Spinal cord (tissue), 10 donors: ENCODE measurements around the gene E4F1. TPM values are rescaled to one million over a fixed set of nuclear protein-coding genes. Genes with fewer than 3 reads are reported as not detected.

ENCODE experiments used
- DNase-seq, 6 donors: peaks; one replicate each; pipeline versions ENCODE4 v3.0.0 to v3.0.0-alpha.2; 2013 to 2015; ENCODE audit warnings: low spot score in 6 of 6, low read depth in 4 of 6
- H3K27ac ChIP-seq: one replicate; pipeline ENCODE4 v1.5.1; 2013; ENCODE audit warnings: low read depth, low read length, control low read depth
- H3K27me3 ChIP-seq: one replicate; pipeline ENCODE4 v1.6.1; 2013; ENCODE audit warnings: low read length; ENCODE audit not compliant: control insufficient read depth, insufficient read depth
- H3K36me3 ChIP-seq: one replicate; pipeline ENCODE4 v1.6.1; 2013; ENCODE audit warnings: low read length; ENCODE audit not compliant: control insufficient read depth, insufficient read depth
- H3K4me1 ChIP-seq: one replicate; pipeline ENCODE4 v1.6.1; 2013; ENCODE audit warnings: low read length; ENCODE audit not compliant: control insufficient read depth, insufficient read depth
- H3K4me3 ChIP-seq: one replicate; pipeline ENCODE4 v1.5.1; 2013; ENCODE audit warnings: low read depth, low read length, control low read depth
- H3K9me3 ChIP-seq: one replicate; pipeline ENCODE4 v1.6.1; 2013; ENCODE audit warnings: low read length; ENCODE audit not compliant: control insufficient read depth, insufficient read depth
- WGBS: methylation state at CpG from one replicate; pipeline ENCODE4 v1.1.5; 2013; ENCODE audit warnings: missing lambda C conversion rate; ENCODE audit not compliant: insufficient coverage; 5-methylcytosine and 5-hydroxymethylcytosine counted together
- polyA plus RNA-seq, 2 donors: library from polyadenylated mRNA; unstranded; fragments of 120-200 nt; gene quantifications; one replicate each; pipeline ENCODE4 v1.2.1, GENCODE V29; 2013; ENCODE audit not compliant: insufficient read length in 2 of 2
- total RNA-seq, 2 donors: library from RNA; depleted of rRNA in 1 of 2; stranded (reverse); fragments of 120-200 nt in 1 of 2; fragments of >200 nt in 1 of 2; gene quantifications; one replicate each; pipeline versions ENCODE4 v1.2.3 to v1.2.4, GENCODE V29; 2013 to 2014
- donor health status: healthy.

Gene E4F1
- total and polyA plus RNA-seq, 4 donors: 18.0 to 31.9 (median 29.5) TPM

DNA sequence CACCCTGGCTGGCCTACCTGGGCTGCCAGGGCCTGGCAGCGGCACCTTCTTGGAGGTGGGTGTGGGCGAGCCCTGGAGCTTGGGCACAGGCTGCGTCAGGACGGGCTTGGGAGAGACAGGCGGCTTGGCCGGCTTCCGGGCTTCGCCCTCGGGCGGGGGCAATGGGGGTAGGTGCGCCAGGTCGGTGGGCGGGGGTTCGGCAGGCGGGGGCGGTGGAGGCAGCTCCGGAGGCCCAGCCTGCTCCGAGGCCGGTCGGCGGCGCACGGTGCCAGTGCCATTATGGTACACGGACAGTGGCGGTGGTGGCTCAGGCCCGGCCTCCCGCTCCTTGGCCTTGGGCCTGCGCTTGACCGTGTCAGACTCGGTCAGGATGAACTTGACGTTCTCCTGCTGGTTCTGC lies 43.8 kb upstream of the E4F1 start:
- Histone ChIP-seq H3K27ac (no peak overlapping the region), H3K4me3 (no peak overlapping the region), H3K27me3 (no peaks in the 10 kb centered on the region), H3K9me3 (no peaks in the 10 kb centered on the region), H3K4me1 (no peaks in the 10 kb centered on the region), H3K36me3 (peaks cover 94% of the 10 kb centered on the region)
- WGBS: 94% methylated on average over 29 of the region's 31 CpGs
- DNase-seq: no peak

- Histone ChIP-seq H3K36me3 (peaks cover 94% of the 10 kb centered on the region), H3K4me1 (no peaks in the 10 kb centered on the region), H3K27me3 (no peaks in the 10 kb centered on the region), H3K4me3 (no peak overlapping the region), H3K27ac (no peak overlapping the region), H3K9me3 (no peaks in the 10 kb centered on the region)
- 93% methylated on average over 43 of the region's 43 CpGs for WGBS
- no peak for DNase-seq
Measured at GRCh38 chr16:2180461-2180860, 42.9 kb upstream of the E4F1 start.

DNA sequence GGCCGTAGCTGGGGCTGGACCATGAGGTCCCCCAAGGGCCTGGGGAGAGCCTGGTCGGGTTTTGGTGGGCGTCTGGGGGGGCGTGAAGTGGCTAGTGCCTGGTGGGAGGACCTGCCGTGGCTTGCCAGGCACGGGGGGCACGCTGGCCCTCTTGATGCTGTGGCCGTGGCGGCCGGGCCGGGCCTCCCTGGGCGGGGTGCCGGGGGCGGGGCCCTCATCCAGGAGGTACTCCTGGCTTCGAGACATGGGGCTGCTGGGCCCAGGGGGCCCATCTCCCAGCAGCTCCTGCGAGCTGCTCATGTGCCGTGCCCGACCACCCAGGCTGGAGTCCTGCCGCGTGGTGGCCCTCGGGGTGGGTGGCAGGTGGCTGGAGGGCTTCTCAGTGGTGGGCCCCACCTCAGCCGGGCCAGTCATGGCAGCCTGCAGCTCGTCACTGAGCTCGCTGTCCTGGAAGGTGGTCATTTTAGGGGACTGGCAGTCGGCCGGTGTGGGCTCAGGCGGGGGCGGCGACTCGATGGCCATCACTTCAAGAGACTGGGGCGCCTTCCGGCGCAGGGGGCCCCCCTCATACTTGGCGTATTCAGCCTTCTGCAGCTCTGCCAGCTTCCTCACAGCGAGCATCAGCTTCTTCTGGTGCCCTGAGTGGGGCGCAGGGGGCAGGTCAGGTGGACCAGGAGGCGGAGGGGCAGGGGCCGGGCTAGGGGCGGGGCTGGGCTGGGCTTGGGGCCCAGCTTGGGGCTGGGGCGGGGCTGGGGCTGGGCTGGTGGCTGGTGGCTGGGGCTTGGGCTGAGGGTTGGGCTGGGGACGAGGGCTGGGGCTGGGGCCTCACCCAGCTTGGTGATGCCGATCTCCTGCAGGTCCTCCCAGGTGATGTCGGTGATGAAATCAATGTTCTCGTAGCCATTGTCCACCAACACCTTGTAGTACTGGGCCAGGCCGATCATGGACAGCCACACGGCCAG lies 42.1 kb upstream of the E4F1 start:
- peaks cover 94% of the 10 kb centered on the region for H3K36me3 ChIP-seq
- DNase-seq: no peak
- 86% methylated on average over 39 of the region's 46 CpGs for WGBS

DNA sequence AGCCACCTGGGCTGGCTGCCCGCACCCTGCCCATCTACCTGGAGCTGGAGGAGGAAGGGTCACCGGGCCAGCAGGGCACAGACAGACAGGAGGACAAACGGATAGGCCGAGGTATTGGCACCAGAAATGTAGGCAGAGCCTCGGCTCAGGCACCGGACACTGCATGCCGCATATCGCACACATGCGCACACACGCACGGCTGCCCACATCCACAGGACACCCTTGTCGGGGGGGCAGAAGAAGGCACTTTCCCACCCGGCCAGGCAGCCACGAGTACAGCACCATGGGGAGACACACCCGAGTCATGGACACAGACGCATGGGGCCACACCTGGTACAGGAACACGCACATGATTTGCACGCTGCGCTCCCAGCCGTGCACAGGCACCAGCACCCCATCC lies 41.4 kb upstream of the E4F1 start:
- Histone ChIP-seq H3K27ac (no peak overlapping the region), H3K36me3 (peaks cover 94% of the 10 kb centered on the region)

More for the DNA sequence above, 42.1 kb upstream of the E4F1 start:
- Histone ChIP-seq H3K27me3 (no peaks in the 10 kb centered on the region), H3K4me1 (no peaks in the 10 kb centered on the region), H3K4me3 (no peak overlapping the region), H3K9me3 (no peaks in the 10 kb centered on the region), H3K27ac (no peak overlapping the region)

DNA sequence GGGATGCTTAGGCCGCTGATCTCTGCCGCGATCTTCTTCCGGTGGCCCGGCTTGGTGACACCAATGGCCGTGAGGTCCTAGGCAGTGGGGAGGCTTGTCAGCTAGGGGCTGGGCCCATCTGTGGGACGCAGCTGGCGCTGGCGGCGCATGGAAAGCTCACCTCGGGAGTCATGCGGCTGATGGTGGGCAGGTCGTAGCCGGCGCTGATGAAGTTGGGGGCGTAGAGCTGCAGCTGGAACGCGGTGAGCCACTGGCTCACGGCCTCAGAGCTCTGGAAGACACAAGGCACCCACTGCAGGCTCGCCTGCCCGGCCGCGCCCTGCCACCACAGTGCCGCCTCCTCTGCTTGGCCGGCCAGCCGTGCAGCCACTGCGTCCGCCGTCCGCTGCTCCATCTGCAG lies 39.7 kb upstream of the E4F1 start:
- Histone ChIP-seq H3K27me3 (no peaks in the 10 kb centered on the region), H3K4me1 (no peaks in the 10 kb centered on the region), H3K27ac (no peak overlapping the region), H3K9me3 (no peaks in the 10 kb centered on the region), H3K4me3 (no peak overlapping the region), H3K36me3 (peaks cover 96% of the 10 kb centered on the region)
- WGBS: 94% methylated on average over 29 of the region's 30 CpGs
- no peak for DNase-seq

More for the DNA sequence above, 41.4 kb upstream of the E4F1 start:
- Histone ChIP-seq H3K27me3 (no peaks in the 10 kb centered on the region), H3K4me1 (no peaks in the 10 kb centered on the region), H3K4me3 (no peak overlapping the region), H3K9me3 (no peaks in the 10 kb centered on the region)
- 89% methylated on average over 20 of the region's 20 CpGs for WGBS
- no peak for DNase-seq

DNA sequence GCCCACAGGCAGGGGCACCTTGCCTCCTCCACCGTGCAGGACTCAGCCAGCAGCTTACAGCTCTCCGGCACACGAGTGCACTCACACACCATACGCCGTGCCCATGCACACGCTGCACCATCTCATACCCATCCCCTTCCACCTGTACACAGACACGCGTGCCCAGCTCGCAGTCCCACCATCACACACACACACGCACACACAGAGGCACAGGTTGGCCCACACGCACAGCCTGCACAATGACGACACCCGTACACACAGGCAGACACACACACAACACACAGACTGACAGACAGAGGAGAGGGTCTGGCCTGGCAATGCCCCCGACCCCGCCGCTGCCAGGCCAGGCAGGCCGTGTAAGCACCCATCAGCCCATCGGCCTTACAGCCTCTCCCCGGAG lies 39.0 kb upstream of the E4F1 start:
- peaks cover 100% of the 10 kb centered on the region for H3K36me3 ChIP-seq
- no peak overlapping the region for H3K4me3 ChIP-seq
- WGBS: 92% methylated on average over 18 of the region's 19 CpGs
- H3K4me1 ChIP-seq: no peaks in the 10 kb centered on the region
- H3K27ac ChIP-seq: no peak overlapping the region
- DNase-seq: no peak
- H3K9me3 ChIP-seq: no peaks in the 10 kb centered on the region
- H3K27me3 ChIP-seq: no peaks in the 10 kb centered on the region

GRCh38 chr16:2184962-2185361 lies 38.4 kb upstream of the E4F1 start:
- Histone ChIP-seq H3K27me3 (no peaks in the 10 kb centered on the region), H3K4me3 (no peak overlapping the region), H3K27ac (no peak overlapping the region), H3K4me1 (peaks cover 1% of the 10 kb centered on the region), H3K36me3 (peaks cover 100% of the 10 kb centered on the region), H3K9me3 (no peaks in the 10 kb centered on the region)
- no peak for DNase-seq
- WGBS: 92% methylated on average over 20 of the region's 20 CpGs

- no peak overlapping the region for H3K27ac ChIP-seq
- no peak overlapping the region for H3K4me3 ChIP-seq
- peaks cover 12% of the 10 kb centered on the region for H3K4me1 ChIP-seq
- H3K27me3 ChIP-seq: no peaks in the 10 kb centered on the region
- DNase-seq: no peak
- H3K36me3 ChIP-seq: peaks cover 100% of the 10 kb centered on the region
- 94% methylated on average over 11 of the region's 13 CpGs for WGBS
- no peaks in the 10 kb centered on the region for H3K9me3 ChIP-seq
Measured at GRCh38 chr16:2186064-2186463, 37.3 kb upstream of the E4F1 start.

GRCh38 chr16:2186505-2186904 lies 36.9 kb upstream of the E4F1 start:
- Histone ChIP-seq H3K27ac (no peak overlapping the region), H3K4me1 (peaks cover 17% of the 10 kb centered on the region), H3K4me3 (no peak overlapping the region), H3K36me3 (peaks cover 100% of the 10 kb centered on the region), H3K27me3 (no peaks in the 10 kb centered on the region), H3K9me3 (no peaks in the 10 kb centered on the region)
- 78% methylated on average over 14 of the region's 20 CpGs for WGBS
- no peak for DNase-seq

DNA sequence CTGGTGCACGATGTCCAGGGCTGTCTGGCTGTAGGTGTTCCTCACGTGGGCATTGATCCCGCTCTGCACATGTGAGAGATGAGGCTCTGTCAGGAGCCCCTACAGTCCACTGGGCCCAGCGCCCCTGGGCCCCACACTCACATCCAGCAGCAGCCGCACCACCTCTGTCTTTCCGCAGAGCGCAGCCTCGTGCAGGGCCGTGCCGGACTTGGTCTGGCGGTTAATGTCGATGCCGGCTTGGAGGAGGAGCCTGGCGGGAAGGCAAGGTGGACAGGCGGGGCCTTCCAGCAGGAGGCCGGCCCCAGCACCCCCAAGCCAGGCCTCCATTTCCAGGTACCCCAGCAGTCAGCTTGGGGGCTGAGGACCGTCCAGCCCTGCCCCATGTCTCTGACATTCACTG lies 36.2 kb upstream of the E4F1 start:
- DNase-seq: no peak
- no peaks in the 10 kb centered on the region for H3K27me3 ChIP-seq
- no peak overlapping the region for H3K4me3 ChIP-seq
- H3K4me1 ChIP-seq: peaks cover 23% of the 10 kb centered on the region
- peaks cover 100% of the 10 kb centered on the region for H3K36me3 ChIP-seq
- WGBS: 83% methylated on average over 17 of the region's 17 CpGs
- no peak overlapping the region for H3K27ac ChIP-seq
- H3K9me3 ChIP-seq: no peaks in the 10 kb centered on the region
